ENCODE data around the gene ITGB1. TPM values are rescaled to one million over a fixed set of nuclear protein-coding genes. Genes with fewer than 3 reads are reported as not detected.

The ITGB1 gene
- total RNA-seq, 4 donors from 2014 or later, result 159 to 216 (median 209) TPM

- H3K4me3 ChIP-seq (ENCODE audit: low read depth, poor library complexity, severe bottlenecking), result no peak overlapping the region
- 76 to 78% methylated on average over 10 of the region's 10 CpGs for WGBS, 2 donors
- TF ChIP-seq CTCF (IDR thresholded peaks at IDR 0.05) (no peak), POLR2A (IDR thresholded peaks at IDR 0.05) (no peak)
- intact Hi-C loops (cut with DNase I; ENCODE audit: low total_unique reads), result no loop called here
- DNase-seq (ENCODE audit: low spot score in 2 of 2), result no peak
Measured at GRCh38 chr10:32939296-32940111, 18.5 kb downstream of the ITGB1 start.

- no peak overlapping the region for H3K4me3 ChIP-seq (ENCODE audit: low read depth, poor library complexity, severe bottlenecking)
- TF ChIP-seq POLR2A (IDR thresholded peaks at IDR 0.05) (no peak), CTCF (IDR thresholded peaks at IDR 0.05) (no peak)
- intact Hi-C loops (cut with DNase I; ENCODE audit: low total_unique reads), result no loop called here
- WGBS, 2 donors, result 24 to 28% methylated on average over 14 of the region's 14 CpGs
- DNase-seq (ENCODE audit: low spot score in 2 of 2), result no peak
Measured at GRCh38 chr10:32938554-32939061, 19.4 kb downstream of the ITGB1 start.

GRCh38 chr10:32937911-32938424 is 20.1 kb downstream of the ITGB1 start:
- TF ChIP-seq POLR2A (IDR thresholded peaks at IDR 0.05), result no peak
- H3K4me3 ChIP-seq (ENCODE audit: low read depth, poor library complexity, severe bottlenecking), result no peak overlapping the region
- DNase-seq (ENCODE audit: low spot score in 2 of 2), result no peak
- 11 to 13% methylated on average over 5 of the region's 5 CpGs for WGBS, 2 donors
- intact Hi-C loops (cut with DNase I; ENCODE audit: low total_unique reads), result no loop called here

GRCh38 chr10:32932225-32932729 is 25.8 kb downstream of the ITGB1 start:
- DNase-seq (ENCODE audit: low spot score in 2 of 2), result no peak
- intact Hi-C loops (cut with DNase I; ENCODE audit: low total_unique reads), result no loop called here
- no peak overlapping the region for H3K4me3 ChIP-seq (ENCODE audit: low read depth, poor library complexity, severe bottlenecking)
- TF ChIP-seq POLR2A (IDR thresholded peaks at IDR 0.05), result no peak

GRCh38 chr10:32931593-32931992 is 26.4 kb downstream of the ITGB1 start:
- WGBS, 2 donors, result 74 to 86% methylated on average over 1 of the region's 1 CpG

GRCh38 chr10:32930036-32930435 is 28.0 kb downstream of the ITGB1 start:
- intact Hi-C loops (cut with DNase I; ENCODE audit: low total_unique reads), result no loop called here
- no peak for DNase-seq (ENCODE audit: low spot score in 2 of 2)
- no peak for TF ChIP-seq POLR2A (IDR thresholded peaks at IDR 0.05)
- no peak for TF ChIP-seq CTCF (IDR thresholded peaks at IDR 0.05)
- H3K4me3 ChIP-seq (ENCODE audit: low read depth, poor library complexity, severe bottlenecking), result no peak overlapping the region

More at GRCh38 chr10:32931593-32931992, 26.4 kb downstream of the ITGB1 start:
- DNase-seq (ENCODE audit: low spot score in 2 of 2), result no peak
- H3K4me3 ChIP-seq (ENCODE audit: low read depth, poor library complexity, severe bottlenecking), result no peak overlapping the region
- intact Hi-C loops (cut with DNase I; ENCODE audit: low total_unique reads), result no loop called here
- TF ChIP-seq CTCF (IDR thresholded peaks at IDR 0.05), result no peak
- no peak for TF ChIP-seq POLR2A (IDR thresholded peaks at IDR 0.05)

Measured in lower leg skin (tissue), 4 donors.